IMR-90 (cell line): ENCODE results near the gene LIN7C. TPM values are rescaled to one million over a fixed set of nuclear protein-coding genes. Genes with fewer than 3 reads are reported as not detected.

ENCODE experiments used
- ATAC-seq: fragments of 200-7000 bp; cut with Tn5 transposase; 2 replicates; pipeline ENCODE4 v1.9.1; 2020; ENCODE audit warnings: low read depth, mild to moderate bottlenecking, moderate library complexity
- BruUV-seq: library from RNA; stranded (reverse); fragments of 400-500 nt; replicated peaks from 2 replicates; lab custom pipeline; 2021; lab: Mats Ljungman, UMichigan
- CTCF ChIA-PET: fragments of 300-600 bp; formaldehyde crosslinking; extraction: SDS; loops from one replicate; lab custom pipeline; 2021; ENCODE audit warnings: antibody characterized with exemption; lab: Yijun Ruan, JAX
- POLR2A ChIA-PET: fragments of 300-600 bp; sonication (Branson Sonifier 250); formaldehyde crosslinking; loops from one replicate; lab custom pipeline; 2022; ENCODE audit warnings: antibody characterized with exemption; ENCODE audit not compliant: unreplicated experiment; lab: Charles Lee
- DNase-seq: peaks from one replicate; pipeline ENCODE4 v3.0.0; 2013
- H2AFZ ChIP-seq: replicated peaks from 2 replicates; pipeline ENCODE3; 2013; ENCODE audit warnings: low read length, mild to moderate bottlenecking; ENCODE audit not compliant: poor library complexity
- H2AK5ac ChIP-seq: 2 replicates; pipeline ENCODE4 v1.6.1; 2013; ENCODE audit warnings: low read depth, low read length, inconsistent platforms
- H2AK9ac ChIP-seq: replicated peaks from 2 replicates; pipeline ENCODE3; 2013; ENCODE audit warnings: mild to moderate bottlenecking, low read depth, low read length, moderate library complexity; ENCODE audit not compliant: poor library complexity
- H2BK120ac ChIP-seq: 2 replicates; pipeline ENCODE4 v1.6.1; 2013; ENCODE audit warnings: low read depth, low read length, inconsistent platforms
- H2BK15ac ChIP-seq: 3 replicates; pipeline ENCODE4 v1.6.1; 2013; ENCODE audit warnings: low read depth, low read length, inconsistent platforms
- H2BK20ac ChIP-seq: 2 replicates; pipeline ENCODE4 v1.6.1; 2013; ENCODE audit warnings: low read depth, mild to moderate bottlenecking, inconsistent platforms, low read length, moderate library complexity
- H2BK5ac ChIP-seq: 2 replicates; pipeline ENCODE4 v1.6.1; 2013; ENCODE audit warnings: mild to moderate bottlenecking, low read depth, low read length, inconsistent platforms; ENCODE audit not compliant: poor library complexity, severe bottlenecking
- H3K14ac ChIP-seq: replicated peaks from 2 replicates; pipeline ENCODE4 v1.6.1; 2013; ENCODE audit warnings: low read depth, low read length, inconsistent platforms
- H3K18ac ChIP-seq: 2 replicates; pipeline ENCODE4 v1.6.1; 2013; ENCODE audit warnings: low read depth, low read length, control low read depth
- H3K23ac ChIP-seq: 2 replicates; pipeline ENCODE4 v1.6.1; 2013; ENCODE audit warnings: low read depth, low read length, inconsistent platforms
- H3K27ac ChIP-seq: 2 replicates; pipeline ENCODE4 v1.5.1; 2013; ENCODE audit warnings: mild to moderate bottlenecking, control low read depth, low read length; ENCODE audit not compliant: insufficient read depth
- H3K27me3 ChIP-seq: 2 replicates; pipeline ENCODE4 v1.6.1; 2013; ENCODE audit warnings: low read length; ENCODE audit not compliant: control insufficient read depth, insufficient read depth
- H3K36me3 ChIP-seq: 2 replicates; pipeline ENCODE4 v1.6.1; 2013; ENCODE audit warnings: low read length, mixed read lengths; ENCODE audit not compliant: control insufficient read depth, insufficient read depth
- H3K4ac ChIP-seq: 2 replicates; pipeline ENCODE4 v1.6.1; 2013; ENCODE audit warnings: low read depth, low read length, inconsistent platforms
- H3K4me1 ChIP-seq: 2 replicates; pipeline ENCODE4 v1.6.1; 2013; ENCODE audit warnings: low read length, mixed read lengths; ENCODE audit not compliant: control insufficient read depth, insufficient read depth
- H3K4me2 ChIP-seq: 2 replicates; pipeline ENCODE4 v1.6.1; 2013; ENCODE audit warnings: low read depth, mild to moderate bottlenecking, control low read depth, low read length, moderate library complexity
- H3K4me3 ChIP-seq: 2 replicates; pipeline ENCODE4 v1.5.1; 2013; ENCODE audit warnings: low read depth, mild to moderate bottlenecking, control low read depth, low read length, moderate library complexity; ENCODE audit not compliant: insufficient read depth
- H3K56ac ChIP-seq: 2 replicates; pipeline ENCODE4 v1.6.1; 2013; ENCODE audit warnings: low read length, inconsistent platforms; ENCODE audit not compliant: insufficient read depth; ENCODE audit errors: extremely low read depth
- H3K79me1 ChIP-seq, 2 experiments: 2 replicates each; pipeline ENCODE4 v1.6.1; 2013; ENCODE audit warnings: low read length in 2 of 2, inconsistent platforms in 1 of 2, low read depth in 1 of 2
- H3K9ac ChIP-seq: 2 replicates; pipeline ENCODE4 v1.6.1; 2013; ENCODE audit warnings: low read depth, low read length, control low read depth
- H3K9me1 ChIP-seq: 2 replicates; pipeline ENCODE4 v1.6.1; 2013; ENCODE audit warnings: low read length, inconsistent platforms; ENCODE audit not compliant: insufficient read depth
- H3K9me3 ChIP-seq: 2 replicates; pipeline ENCODE4 v1.6.1; 2013; ENCODE audit warnings: low read length; ENCODE audit not compliant: control insufficient read depth, insufficient read depth
- H4K20me1 ChIP-seq: 2 replicates; pipeline ENCODE4 v1.6.1; 2013; ENCODE audit warnings: low read length, inconsistent platforms; ENCODE audit not compliant: insufficient read depth
- H4K5ac ChIP-seq: 2 replicates; pipeline ENCODE4 v1.6.1; 2013; ENCODE audit warnings: mild to moderate bottlenecking, low read depth, low read length, control low read depth
- H4K8ac ChIP-seq, 2 experiments: 2 replicates each; pipeline ENCODE4 v1.6.1; 2013; ENCODE audit warnings: low read depth in 2 of 2, low read length in 2 of 2, control low read depth in 1 of 2, inconsistent platforms in 1 of 2
- H4K91ac ChIP-seq: 2 replicates; pipeline ENCODE4 v1.6.1; 2013; ENCODE audit warnings: low read depth, low read length, inconsistent platforms; ENCODE audit not compliant: insufficient read depth
- BHLHE40 ChIP-seq: fragments of 150-350 bp; IDR thresholded peaks from 2 replicates; pipeline ENCODE4 v1.6.1; 2016; ENCODE audit warnings: mild to moderate bottlenecking, low read depth, low read length
- CEBPB ChIP-seq: IDR thresholded peaks from 2 replicates; pipeline ENCODE4 v1.6.1; 2012; ENCODE audit warnings: low read depth, low read length, improper control_type of control experiment
- CHD1 ChIP-seq: IDR thresholded peaks from 2 replicates; pipeline ENCODE4 v1.6.1; 2012; ENCODE audit warnings: low read depth, low read length, improper control_type of control experiment
- FOS ChIP-seq: fragments of 150-350 bp; IDR thresholded peaks from 2 replicates; pipeline ENCODE4 v1.6.1; 2016; ENCODE audit warnings: low read depth, low read length
- MAFK ChIP-seq: IDR thresholded peaks from 2 replicates; pipeline ENCODE4 v1.6.1; 2012; ENCODE audit warnings: low read depth, low read length, improper control_type of control experiment
- MXI1 ChIP-seq: IDR thresholded peaks from 2 replicates; pipeline ENCODE4 v1.6.1; 2012; ENCODE audit warnings: low read depth, mild to moderate bottlenecking, low read length, moderate library complexity, borderline replicate concordance
- POLR2A ChIP-seq: IDR thresholded peaks from 2 replicates; pipeline ENCODE4 v1.6.1; 2012; ENCODE audit warnings: mild to moderate bottlenecking, low read depth, low read length
- RAD21 ChIP-seq: IDR thresholded peaks from 2 replicates; pipeline ENCODE4 v1.6.1; 2012; ENCODE audit warnings: low read length, improper control_type of control experiment
- RCOR1 ChIP-seq: IDR thresholded peaks from 2 replicates; pipeline ENCODE4 v1.6.1; 2012; ENCODE audit warnings: mild to moderate bottlenecking, low read length, improper control_type of control experiment; ENCODE audit not compliant: insufficient replicate concordance
- RFX5 ChIP-seq: IDR thresholded peaks from 2 replicates; pipeline ENCODE4 v1.8.0; 2012; ENCODE audit warnings: low read depth, mild to moderate bottlenecking, low read length, moderate library complexity
- USF2 ChIP-seq: fragments of 150-350 bp; IDR thresholded peaks from 2 replicates; pipeline ENCODE4 v1.6.1; 2017; ENCODE audit warnings: mild to moderate bottlenecking, antibody characterized with exemption, low read length, low read depth
- WGBS, 2 experiments: methylation state at CpG; one replicate each; pipeline versions ENCODE4 v1.1.5 to v1.1.7; 2013; ENCODE audit warnings: missing lambda C conversion rate in 2 of 2; ENCODE audit not compliant: insufficient read length in 1 of 2; ENCODE audit errors: extremely low coverage in 2 of 2; 5-methylcytosine and 5-hydroxymethylcytosine counted together
- dilution Hi-C: fragments of 300-500 bp; cut with HindIII; formaldehyde crosslinking; loops from one replicate; pipeline ENCODE4 v1.14.3; 2018; ENCODE audit warnings: low sequenced_read_pairs; ENCODE audit not compliant: unreplicated experiment
- in situ Hi-C: fragments of 300-500 bp; cut with MboI; formaldehyde crosslinking; loops from 3 replicates; pipeline ENCODE4 v1.14.3; 2019; ENCODE audit warnings: low sequenced_read_pairs, inconsistent platforms, mixed read lengths
- intact Hi-C: fragments of 100-400 bp; cut with micrococcal nuclease; formaldehyde crosslinking; loops from 2 replicates; pipeline ENCODE4 v1.10.0; 2022
- polyA plus RNA-seq, 3 experiments: library from polyadenylated mRNA; depleted of rRNA; stranded (reverse); fragments of >200 nt; gene quantifications; 2 replicates each; pipeline ENCODE4 v1.2.3, GENCODE V29; 2012; ENCODE audit warnings: low replicate concordance in 1 of 3
- total RNA-seq: library from RNA; depleted of rRNA; stranded (reverse); fragments of >200 nt; gene quantifications from 2 replicates; pipeline ENCODE4 v1.2.3, GENCODE V29; 2012

LIN7C gene
- total and polyA plus RNA-seq, 2 of the 4 experiments (the other 2 are of a cell fraction), result 12.2 to 25.5 TPM

- no peak overlapping the region for H3K14ac ChIP-seq
- ATAC-seq (no peak), DNase-seq (no peak)
- no peak overlapping the region for H2BK120ac ChIP-seq
- ChIA-PET POLR2A (no interaction called here), CTCF (interaction anchor here (1.1 to 1.4 kb wide), 3 partner anchors 9 to 314 kb away, joined by 3 to 6 read pairs (median 3); no protein-coding TSS in a partner anchor)
- no peak overlapping the region for H3K9ac ChIP-seq
- no peaks in the 10 kb centered on the region for H3K9me1 ChIP-seq
- no peak overlapping the region for H3K27ac ChIP-seq
- no peaks in the 10 kb centered on the region for H3K4me1 ChIP-seq
- H2BK20ac ChIP-seq, result no peak overlapping the region
- H3K4me3 ChIP-seq, result no peak overlapping the region
- H2AK5ac ChIP-seq, result no peak overlapping the region
- no peak overlapping the region for H2AK9ac ChIP-seq
- no TSS peak for BruUV-seq
- H2BK15ac ChIP-seq, result no peak overlapping the region
- H2AFZ ChIP-seq, result no peak overlapping the region
- peaks cover 14% of the 10 kb centered on the region for H3K36me3 ChIP-seq
- H3K9me3 ChIP-seq, result no peaks in the 10 kb centered on the region
- no peak overlapping the region for H3K56ac ChIP-seq
- WGBS, 2 experiments, result no CpG with 5 or more reads among the region's 1 CpG
- no peak overlapping the region for H2BK5ac ChIP-seq
- H3K4ac ChIP-seq, result no peak overlapping the region
- H3K27me3 ChIP-seq, result no peaks in the 10 kb centered on the region
- H3K23ac ChIP-seq, result no peak overlapping the region
- H4K8ac ChIP-seq, result no peak overlapping the region
- H3K79me1 ChIP-seq, result peaks cover 11 to 16% of the 10 kb centered on the region in 2 experiments
- dilution Hi-C loops, result loop anchor here (25.0 kb wide), 1 partner anchor 311 kb away; no protein-coding TSS in a partner anchor
- H3K4me2 ChIP-seq, result no peak overlapping the region
- H4K20me1 ChIP-seq, result peaks cover 8% of the 10 kb centered on the region; the same call in 1 of the 2 replicates
- no peak overlapping the region for H4K5ac ChIP-seq
- no peak overlapping the region for H4K91ac ChIP-seq
- no peak for TF ChIP-seq BHLHE40
- TF ChIP-seq RAD21, result no peak
- no peak for TF ChIP-seq POLR2A
- no peak for TF ChIP-seq MAFK
- no peak for TF ChIP-seq FOS
- TF ChIP-seq RFX5, result no peak
- TF ChIP-seq CEBPB, result no peak
- TF ChIP-seq RCOR1, result no peak
- no peak for TF ChIP-seq USF2
- no peak for TF ChIP-seq CHD1
- no peak for TF ChIP-seq MXI1
- intact Hi-C loops, result no loop called here
- in situ Hi-C loops, result loop anchor here (25.0 kb wide), 1 partner anchor 736 kb away; no protein-coding TSS in a partner anchor
- H3K18ac ChIP-seq, result no peak overlapping the region
These were observed 8.7 kb downstream of the LIN7C start for GRCh38 chr11:27497911-27498310.
